ENCODE results near the gene MYEOV. TPM values are rescaled to one million over a fixed set of nuclear protein-coding genes. Genes with fewer than 3 reads are reported as not detected.

The MYEOV gene
- total RNA-seq, 3 donors from 2014 or later = 2.8 to 7.5 (median 6.2) TPM

DNA sequence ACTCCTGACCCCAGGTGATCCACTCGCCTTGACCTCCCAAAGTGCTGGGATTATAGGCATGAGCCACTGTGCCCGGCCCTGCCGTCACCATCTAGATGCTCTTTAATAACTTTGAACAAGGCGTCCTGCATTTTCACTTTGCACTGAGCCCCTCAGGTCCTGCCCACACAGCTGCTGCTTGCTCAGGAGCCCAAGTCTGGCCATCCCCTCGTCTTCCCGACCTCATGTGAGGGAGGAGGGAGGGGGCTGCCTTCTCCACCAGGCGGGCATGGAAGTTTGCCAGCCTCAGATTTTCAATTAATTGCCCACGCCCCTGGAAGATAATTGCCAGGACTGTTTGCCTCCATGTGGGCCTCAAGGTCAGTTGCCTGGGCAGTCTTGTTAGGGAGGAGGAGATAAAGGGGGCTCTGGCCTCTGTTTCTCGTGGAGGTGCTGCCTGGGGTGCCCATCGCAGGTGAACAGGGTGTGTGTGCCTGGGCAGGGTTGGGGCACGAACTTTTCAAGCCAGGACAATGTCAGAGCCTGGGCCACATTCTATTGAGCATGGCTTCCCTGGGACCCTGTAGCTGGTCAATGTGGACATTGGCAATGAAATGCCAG, 27.9 kb upstream of the MYEOV start:
- TF ChIP-seq CTCF (IDR thresholded peaks at IDR 0.05) = no peak
- DNase-seq (no peak), ATAC-seq (no peak)
- Histone ChIP-seq H3K36me3 (ENCODE audit: low read depth) (no peaks in the 10 kb centered on the region), H3K9me3 (no peaks in the 10 kb centered on the region), H3K4me3 (no peak overlapping the region), H3K4me1 (ENCODE audit: low read depth) (no peaks in the 10 kb centered on the region)
- intact Hi-C loops (cut with DNase I, micrococcal nuclease) = no loop called here

- ATAC-seq (no peak), DNase-seq (no peak)
- intact Hi-C loops (cut with DNase I, micrococcal nuclease) = no loop called here
- Histone ChIP-seq H3K36me3 (ENCODE audit: low read depth) (no peaks in the 10 kb centered on the region), H3K9me3 (no peaks in the 10 kb centered on the region), H3K4me1 (ENCODE audit: low read depth) (no peaks in the 10 kb centered on the region), H3K4me3 (no peak overlapping the region)
- no peak for TF ChIP-seq CTCF (IDR thresholded peaks at IDR 0.05)
Observed at GRCh38 chr11:69267395-69267805, 26.6 kb upstream of the MYEOV start.

GRCh38 chr11:69268911-69269310, 25.0 kb upstream of the MYEOV start:
- Histone ChIP-seq H3K9me3 (no peaks in the 10 kb centered on the region), H3K36me3 (ENCODE audit: low read depth) (no peaks in the 10 kb centered on the region), H3K4me1 (ENCODE audit: low read depth) (peaks cover under 1% of the 10 kb centered on the region), H3K4me3 (no peak overlapping the region)
- DNase-seq (no peak), ATAC-seq (no peak)
- no peak for TF ChIP-seq CTCF (IDR thresholded peaks at IDR 0.05)
- intact Hi-C loops (cut with DNase I, micrococcal nuclease) = no loop called here

DNA sequence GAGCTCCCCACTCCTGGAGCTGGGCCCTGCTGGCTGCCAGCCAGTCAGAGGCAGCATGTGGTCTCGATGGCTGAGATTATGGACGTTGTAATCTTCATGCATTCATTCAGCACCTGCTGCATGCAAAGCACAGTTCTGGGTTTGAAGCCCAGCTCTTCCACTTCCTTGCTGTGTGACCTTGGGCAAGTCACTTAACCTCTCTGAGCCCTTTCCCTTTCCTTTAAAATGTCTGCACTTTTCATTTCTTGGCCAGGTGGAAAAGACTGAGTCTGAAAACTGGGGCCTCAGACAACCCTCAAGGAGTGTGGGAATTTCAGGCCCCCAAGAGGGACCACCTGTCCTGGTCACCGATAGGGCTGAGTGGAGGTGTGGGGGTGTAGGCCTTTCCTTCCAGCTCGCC, 24.6 kb upstream of the MYEOV start:
- TF ChIP-seq CTCF (IDR thresholded peaks at IDR 0.05) = no peak
- ATAC-seq = no peak
- Histone ChIP-seq H3K4me1 (ENCODE audit: low read depth) (peaks cover 5% of the 10 kb centered on the region), H3K4me3 (no peak overlapping the region), H3K9me3 (no peaks in the 10 kb centered on the region), H3K36me3 (ENCODE audit: low read depth) (no peaks in the 10 kb centered on the region)
- DNase-seq = no peak
- intact Hi-C loops (cut with DNase I, micrococcal nuclease) = no loop called here

DNA sequence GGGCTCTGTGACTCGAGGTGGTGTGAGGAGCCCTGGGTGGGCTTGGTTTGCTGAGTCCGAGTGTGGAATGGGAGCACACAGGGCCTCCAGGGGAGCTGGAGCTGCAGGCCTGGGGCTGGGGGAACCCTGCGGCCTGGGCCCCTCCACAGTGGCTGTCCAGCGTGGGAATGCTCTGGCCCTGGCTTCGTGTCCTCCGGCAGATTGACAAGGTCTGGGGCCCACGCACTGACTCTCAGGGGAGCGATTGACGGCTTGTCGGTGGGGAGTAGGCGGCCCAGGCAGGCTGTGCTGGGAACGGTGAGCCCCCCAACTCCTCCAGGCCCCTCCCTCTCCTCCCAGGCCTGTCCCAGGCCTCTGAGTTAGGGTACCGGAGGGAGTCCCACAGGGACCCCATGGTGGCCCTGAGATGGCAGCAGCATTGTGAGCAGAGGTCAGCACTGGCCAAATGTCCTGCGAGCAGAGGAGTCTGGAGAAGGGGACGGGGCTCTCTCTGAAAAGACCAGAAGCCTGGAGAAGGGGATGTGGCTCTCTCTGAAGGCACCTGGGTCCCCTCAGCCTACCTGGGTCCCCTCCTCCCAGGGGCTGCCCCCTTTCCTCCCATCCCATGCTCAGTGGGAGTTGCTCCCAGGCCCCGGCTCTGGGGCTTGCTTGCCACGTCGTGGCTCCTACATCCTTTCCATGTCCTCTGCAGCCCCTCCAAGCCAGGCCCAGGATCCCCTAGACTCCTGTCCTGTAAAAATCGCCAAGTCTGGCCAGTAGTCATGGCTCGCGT, 23.8 kb upstream of the MYEOV start:
- Histone ChIP-seq H3K4me3 (no peak overlapping the region), H3K36me3 (ENCODE audit: low read depth) (no peaks in the 10 kb centered on the region), H3K4me1 (ENCODE audit: low read depth) (peaks cover 11% of the 10 kb centered on the region), H3K9me3 (no peaks in the 10 kb centered on the region)
- DNase-seq = no peak
- intact Hi-C loops (cut with DNase I, micrococcal nuclease) = no loop called here
- no peak for ATAC-seq
- TF ChIP-seq CTCF (IDR thresholded peaks at IDR 0.05) = no peak

Measured in mucosa of descending colon (tissue), 3 donors.